ENCODE results near the gene ABCG4.
"Not testable (repeated sequence)": the region's sequence is repeated elsewhere in the genome, so short reads cannot be mapped to it uniquely, and the experiment has no call there.

The ABCG4 gene

DNA sequence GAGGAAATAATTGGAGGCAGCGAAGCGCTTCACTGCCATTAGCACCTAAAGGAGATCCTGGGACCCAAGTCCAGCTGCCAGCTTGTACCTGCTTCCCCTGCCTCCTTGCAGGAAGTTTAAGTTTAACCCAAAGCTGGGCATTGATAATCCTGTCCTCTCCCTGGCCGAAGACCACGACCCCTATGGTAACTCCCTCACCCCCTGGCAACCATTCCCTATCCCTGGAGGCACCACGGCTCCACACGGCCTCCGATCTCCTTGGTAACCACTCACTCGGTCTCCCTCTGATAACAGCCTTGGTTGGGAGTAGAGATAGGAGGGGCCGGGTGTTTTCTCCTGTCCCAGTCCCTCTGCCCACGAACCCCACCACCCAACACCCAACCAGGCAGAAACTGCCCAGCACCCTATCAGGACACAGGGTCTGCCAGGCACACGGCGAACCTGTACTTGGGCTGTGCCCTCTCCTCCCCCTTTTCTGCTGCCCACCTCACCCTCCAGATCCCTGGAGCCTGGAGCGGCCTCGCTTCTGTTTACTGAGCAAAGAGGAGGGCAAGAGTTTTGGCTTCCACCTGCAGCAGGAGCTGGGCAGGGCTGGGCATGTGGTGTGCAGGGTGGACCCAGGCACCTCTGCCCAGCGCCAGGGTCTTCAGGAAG, 37.3 kb downstream of the ABCG4 start:
- DNase-seq = no peak

DNA sequence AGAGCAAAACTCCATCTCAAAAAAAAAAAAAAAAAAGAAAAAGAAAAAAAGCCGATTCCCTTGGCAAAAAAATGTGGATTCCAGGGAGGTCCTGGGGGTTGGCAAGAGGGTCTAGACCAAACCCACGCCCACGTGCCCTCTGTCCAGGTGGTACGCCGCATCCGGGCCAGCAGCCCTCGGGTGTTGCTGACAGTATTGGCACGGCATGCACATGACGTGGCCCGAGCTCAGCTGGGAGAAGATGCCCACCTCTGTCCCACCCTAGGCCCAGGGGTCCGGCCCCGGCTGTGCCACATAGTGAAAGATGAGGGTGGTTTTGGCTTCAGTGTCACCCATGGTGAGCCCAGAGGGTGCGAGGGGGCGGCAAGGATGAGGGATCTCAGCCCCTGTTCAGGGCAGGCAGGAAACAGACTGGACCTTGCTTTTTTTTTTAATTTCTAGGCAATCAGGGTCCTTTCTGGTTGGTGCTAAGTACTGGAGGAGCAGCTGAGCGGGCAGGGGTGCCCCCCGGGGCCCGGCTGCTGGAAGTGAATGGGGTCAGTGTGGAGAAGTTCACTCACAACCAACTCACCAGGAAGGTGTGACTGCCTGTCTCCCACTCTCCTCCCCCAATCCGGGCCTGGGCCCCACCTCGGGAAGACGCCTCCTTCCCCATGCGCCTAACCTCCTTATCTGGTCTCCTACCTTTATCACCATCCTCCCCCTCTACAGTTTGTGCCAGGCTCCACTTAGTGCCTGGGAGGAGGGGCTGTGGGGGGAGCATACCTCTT, 38.5 kb downstream of the ABCG4 start:
- DNase-seq = no peak

DNA sequence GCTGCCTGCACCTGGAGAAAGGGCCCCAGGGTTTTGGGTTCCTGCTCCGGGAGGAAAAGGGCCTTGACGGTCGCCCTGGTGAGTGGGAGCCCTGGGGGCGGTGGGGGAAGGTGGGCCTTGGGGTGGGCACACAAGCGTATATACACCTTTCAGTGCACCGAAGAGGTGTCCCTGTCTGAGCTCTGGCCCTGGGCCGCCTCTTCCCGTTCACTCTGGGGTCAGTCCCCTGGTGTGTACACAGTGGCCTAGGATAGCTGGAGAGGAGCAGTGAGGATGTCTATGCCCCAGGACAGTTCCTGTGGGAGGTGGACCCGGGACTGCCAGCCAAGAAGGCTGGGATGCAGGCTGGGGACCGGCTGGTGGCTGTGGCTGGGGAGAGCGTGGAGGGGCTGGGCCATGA, 39.2 kb downstream of the ABCG4 start:
- no peak for DNase-seq

DNA sequence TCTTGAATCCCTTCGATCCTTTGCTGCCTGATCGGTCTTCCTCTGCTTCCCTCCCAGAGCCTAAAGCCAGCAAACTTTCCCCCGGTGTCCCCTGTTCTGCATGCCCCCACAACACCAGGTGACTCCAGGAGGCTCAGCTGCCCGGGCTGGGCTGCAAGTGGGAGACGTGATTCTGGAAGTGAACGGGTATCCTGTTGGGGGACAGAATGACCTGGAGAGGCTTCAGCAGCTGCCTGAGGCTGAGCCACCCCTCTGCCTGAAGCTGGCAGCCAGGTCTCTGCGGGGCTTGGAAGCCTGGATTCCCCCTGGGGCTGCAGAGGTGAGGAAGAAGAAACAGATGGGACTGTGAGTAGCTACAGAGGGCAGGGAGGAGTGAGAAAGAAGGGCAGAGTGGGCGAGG, 40.0 kb downstream of the ABCG4 start:
- no peak for DNase-seq

DNA sequence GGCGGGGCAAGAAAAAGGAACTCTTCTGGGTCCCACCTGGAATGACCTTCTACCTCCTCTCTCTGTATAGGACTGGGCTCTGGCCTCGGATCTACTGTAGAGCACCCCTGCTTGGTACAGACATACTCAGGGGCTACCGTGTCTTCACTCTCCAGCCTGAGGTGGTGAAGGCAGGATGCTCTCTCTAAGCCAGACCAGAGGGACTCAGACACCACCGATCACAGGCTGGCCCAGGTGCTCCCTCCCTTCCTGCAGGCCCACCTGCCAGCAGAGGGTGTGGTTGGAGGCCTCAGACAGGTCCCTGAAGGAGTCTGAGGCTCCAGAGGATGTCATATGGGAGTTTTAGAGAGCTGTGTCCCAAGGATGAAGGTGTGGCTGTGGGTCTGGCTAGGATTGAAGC, 40.5 kb downstream of the ABCG4 start:
- no peak for DNase-seq

DNA sequence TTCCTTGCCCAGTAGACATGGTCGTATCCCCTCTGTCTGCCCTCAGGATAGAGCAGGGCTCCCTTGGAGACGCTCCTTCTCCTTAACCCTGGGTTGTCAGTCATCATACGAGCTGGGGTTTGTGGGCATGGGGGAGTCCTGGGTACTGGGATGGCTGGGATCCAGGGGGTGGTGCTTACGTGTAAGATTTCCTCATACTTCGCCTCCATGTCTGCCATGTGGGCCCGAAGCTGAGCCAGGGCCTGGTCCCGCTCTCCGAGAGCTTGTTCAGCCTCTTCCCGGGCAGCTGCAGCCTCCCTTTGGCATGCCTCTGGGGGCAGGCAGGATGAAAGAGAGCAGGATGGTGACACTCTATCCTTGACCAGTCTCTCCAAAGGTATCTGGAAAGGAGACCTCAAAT, 41.7 kb downstream of the ABCG4 start:
- no peak for DNase-seq

DNA sequence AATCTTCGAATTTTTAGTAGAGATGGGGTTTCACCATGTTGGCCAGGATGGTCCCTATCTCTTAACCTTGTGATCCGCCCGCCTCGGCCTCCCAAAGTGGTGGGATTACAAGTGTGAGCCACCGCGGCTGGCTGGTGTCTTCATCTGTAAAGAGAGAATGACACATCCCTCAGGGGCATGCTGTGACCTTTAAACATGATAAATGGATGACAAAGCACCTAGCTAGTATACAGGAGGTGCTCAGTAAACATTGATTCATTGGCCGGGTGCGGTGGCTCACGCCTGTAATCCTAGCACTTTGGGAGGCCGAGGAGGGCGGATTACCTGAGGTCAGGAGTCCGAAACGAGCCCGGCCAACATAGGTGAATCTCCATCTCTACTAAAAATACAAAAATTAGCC, 42.4 kb downstream of the ABCG4 start:
- not testable (repeated sequence) for DNase-seq

DNA sequence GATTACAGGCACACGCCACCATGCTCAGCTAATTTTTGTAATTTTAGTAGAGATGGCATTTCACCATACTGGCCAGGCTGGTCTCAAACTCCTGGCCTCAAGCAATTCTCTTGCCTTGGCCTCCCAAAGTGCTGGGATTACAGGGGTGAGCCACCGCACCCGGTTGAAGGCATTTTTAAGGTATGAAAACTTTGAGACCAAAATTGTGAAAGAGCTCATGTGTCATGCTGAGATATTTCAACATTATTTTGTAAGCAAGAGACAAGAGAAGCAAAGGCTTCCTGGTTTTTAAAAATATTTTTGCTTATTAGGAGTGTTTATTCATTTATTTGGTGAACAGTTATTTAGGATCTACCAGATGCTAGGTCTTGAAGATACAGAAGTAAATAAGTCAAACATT, 43.3 kb downstream of the ABCG4 start:
- no peak for DNase-seq

DNA sequence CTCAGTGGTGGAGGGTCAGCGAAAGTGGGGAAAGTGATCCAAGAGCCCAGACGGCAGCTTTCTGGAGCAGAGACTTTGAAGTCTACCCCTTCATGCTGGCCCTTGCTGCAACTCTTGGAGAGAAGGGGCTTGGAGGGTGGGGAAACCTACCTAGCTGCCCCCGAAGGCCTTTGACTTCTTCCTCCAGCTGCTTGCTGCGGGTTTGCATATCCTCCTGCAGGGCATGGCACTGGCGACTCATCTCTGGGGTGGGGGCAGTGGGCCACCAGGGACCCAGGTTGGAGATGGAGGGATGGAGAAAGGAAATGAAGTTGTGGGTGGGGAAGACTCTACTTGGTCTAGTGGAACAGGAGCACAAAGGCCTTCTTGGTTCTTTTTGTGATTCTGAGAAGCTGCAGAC, 44.1 kb downstream of the ABCG4 start:
- no peak for DNase-seq

DNA sequence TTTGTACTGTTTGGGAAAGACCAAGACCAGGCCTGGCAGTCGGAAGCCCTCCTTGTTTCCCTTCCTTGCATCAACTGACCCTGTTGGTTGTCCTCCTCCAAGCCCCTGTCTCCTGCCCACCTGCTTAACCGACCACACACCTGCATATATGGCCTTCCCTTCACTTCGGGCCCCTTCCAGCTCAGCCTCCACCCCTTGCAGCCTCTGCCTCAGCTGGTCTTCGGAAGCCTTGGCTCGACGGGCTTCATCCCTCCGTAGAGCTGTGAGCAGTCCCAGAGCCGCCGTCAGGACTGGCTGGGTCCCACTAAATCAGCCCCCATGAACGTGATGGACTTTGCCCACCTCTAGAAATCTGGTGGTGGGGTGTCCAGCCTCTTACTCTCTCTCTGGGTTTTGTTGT, 44.8 kb downstream of the ABCG4 start:
- DNase-seq = no peak

DNA sequence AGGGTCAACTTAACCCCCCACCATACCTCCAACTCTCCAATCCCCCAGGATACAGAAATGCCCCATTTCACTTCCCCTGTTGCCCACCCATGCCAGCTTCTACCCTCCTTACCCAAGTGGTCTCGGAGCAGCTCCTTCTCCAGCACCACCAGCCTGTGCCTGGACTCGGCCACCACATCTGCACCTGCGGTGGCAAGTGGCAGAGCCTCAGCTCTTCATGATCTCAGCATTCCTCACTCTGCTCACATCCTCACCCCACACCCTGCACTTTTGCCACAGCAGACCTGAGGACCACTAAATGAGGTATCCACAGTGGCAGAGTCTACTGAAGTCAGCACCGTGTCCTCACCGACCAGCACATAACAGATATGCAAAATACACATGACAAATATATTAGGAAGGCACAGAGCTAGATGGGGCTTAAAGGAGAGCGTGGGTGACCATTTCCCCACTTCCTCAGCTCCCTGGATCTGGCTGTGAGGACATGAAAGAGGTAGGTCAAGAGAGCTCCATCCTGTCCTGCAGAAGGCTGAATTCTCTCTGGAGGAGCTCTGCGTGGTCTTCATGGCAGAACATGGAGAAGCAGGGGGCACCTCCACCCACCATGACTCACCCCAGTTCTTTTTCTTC, 46.1 kb downstream of the ABCG4 start:
- no peak for DNase-seq

DNA sequence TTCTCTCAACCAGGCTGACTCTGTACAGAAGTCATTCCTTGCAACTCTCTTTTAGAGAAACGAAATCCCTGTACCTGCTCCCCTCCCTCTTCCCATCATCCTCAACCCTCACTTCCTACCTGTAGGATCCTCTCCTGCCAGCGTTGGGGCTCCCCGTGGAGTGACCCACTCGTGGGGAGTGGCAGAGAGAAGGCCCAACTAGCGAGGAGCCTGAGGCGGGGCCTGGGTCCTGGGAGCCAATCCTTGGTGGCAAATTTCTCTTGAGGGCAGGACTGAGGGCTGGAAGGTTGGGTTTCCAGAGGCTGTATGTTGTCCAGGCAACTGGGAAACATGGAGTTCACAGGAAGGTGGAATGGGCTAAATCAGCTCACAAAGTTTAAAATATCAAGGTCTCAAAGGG, 46.8 kb downstream of the ABCG4 start:
- no peak for DNase-seq

DNA sequence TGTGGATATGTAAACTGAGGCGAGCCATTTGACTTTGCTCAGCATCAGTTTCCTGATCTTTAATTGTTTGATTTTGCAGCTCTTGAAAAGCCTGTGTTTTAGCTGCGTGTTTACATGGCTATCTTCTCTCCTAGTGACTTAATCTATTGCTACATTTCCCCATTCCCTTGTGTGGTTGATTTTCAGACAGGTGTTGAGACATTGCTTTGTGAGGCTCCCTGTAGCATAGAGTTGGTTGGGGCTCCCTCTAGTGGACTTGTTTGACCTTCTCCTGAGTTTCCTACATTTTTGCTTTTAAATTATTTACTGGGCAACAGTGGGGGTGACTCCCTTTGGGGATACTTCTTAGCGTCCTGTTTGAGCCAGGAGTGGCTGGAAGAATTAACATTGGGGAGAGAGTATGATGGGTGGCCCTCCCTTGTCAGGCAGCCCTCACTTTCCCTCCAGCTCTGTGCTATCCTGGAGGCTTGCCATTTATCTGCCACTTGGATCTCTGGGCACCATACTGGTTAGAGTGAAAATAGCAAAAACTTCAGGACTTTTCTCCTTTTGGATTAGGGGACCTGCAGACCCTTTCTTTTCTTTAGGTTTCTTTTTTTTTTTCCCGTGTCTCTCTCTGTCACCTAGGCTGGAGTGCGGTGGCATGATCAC, 48.1 kb downstream of the ABCG4 start:
- peak; percentile 68 to 78 for DNase-seq

DNA sequence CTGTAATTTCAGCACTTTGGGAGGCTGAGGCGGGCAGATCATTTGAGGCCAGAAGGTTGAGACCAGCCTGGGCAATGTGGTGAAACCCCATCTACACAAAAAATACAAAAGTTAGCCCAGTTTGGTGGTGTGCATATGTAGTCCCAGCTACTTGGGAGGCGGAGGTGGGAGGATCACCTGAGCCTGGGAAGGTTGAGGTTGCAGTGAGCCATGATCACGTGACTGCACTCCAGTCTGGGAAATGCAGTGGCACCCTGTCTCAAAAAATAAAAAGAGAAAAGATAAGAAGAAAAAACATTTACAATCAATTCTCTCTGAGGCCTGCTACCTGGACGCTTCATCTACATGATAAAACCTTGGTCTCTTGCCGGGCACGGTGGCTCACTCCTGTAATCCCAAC, 50.1 kb downstream of the ABCG4 start:
- DNase-seq = no peak

DNA sequence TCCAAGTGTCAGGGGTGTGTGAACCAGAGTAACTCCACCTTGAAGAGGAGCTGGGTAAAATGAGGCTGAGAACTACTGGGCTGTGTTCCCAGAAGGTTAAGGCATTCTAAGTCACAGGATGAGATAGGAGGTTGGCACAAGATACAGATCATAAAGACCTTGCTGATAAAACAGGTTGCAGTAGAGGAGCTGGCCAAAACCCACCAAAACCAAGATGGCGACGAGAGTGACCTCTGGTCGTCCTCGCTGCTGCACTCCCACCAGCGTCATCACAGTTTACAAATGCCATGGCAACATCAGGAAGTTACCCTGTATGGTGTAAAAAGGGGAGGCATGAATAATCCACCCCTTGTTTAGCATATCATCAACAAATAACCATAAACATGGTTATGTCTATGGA, 52.4 kb downstream of the ABCG4 start:
- not testable (repeated sequence) for DNase-seq

DNA sequence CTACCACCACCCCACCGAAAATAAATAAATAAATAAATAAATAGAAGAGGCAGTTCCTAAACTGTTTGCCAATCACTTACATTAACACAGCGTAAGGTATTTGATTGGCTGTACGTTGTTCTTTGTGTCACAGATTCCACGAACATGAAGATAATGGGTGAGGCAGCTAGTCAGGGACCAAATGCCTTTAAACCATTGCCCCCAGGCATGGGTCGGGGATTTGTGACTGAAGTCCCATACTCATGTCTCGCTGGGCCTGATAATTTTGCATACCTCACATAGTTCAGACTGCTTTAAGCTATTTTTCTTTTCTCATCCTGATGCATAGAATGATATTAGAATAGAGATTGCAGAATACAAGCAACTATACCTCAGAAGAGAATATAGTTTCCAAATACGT, 53.7 kb downstream of the ABCG4 start:
- DNase-seq = no peak

DNA sequence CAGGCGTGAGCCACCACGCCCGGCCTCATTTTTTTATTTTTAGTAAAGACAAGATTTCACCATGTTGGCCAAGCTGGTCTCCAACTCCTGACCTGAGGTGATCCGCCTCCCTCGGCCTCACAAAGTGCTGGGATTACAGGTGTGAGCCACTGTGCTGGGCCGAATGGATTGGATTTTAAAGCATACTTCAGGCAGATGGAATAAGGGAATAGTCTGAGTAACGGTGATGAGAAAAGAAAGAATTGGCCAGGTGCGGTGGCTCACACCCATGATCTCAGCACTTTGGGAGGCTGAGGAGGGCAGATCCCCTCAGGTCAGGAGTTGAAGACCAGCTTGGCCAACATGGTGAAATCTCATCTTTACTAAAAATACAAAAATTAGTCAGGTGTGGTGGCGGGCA, 55.2 kb downstream of the ABCG4 start:
- DNase-seq = no peak

DNA sequence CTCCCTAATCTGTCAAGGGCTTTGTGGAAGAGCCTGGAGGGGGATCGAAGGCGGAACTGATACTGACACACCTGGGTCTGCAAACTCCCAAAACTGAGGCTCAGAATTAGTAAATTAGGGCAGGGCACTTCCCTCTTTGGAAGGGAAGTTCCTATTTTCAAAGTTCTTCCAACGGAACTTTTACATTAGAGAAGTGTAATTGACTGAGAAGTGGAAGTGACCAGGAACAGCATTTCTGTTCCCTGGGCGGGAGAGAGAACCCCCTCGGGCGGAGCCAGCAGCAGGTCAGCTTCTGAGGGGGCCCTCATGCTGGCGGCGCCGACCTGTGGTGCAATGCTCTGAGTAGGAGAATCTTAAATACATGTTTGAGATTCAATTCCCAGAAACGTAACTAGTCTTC, 56.2 kb downstream of the ABCG4 start:
- DNase-seq = no peak

DNA sequence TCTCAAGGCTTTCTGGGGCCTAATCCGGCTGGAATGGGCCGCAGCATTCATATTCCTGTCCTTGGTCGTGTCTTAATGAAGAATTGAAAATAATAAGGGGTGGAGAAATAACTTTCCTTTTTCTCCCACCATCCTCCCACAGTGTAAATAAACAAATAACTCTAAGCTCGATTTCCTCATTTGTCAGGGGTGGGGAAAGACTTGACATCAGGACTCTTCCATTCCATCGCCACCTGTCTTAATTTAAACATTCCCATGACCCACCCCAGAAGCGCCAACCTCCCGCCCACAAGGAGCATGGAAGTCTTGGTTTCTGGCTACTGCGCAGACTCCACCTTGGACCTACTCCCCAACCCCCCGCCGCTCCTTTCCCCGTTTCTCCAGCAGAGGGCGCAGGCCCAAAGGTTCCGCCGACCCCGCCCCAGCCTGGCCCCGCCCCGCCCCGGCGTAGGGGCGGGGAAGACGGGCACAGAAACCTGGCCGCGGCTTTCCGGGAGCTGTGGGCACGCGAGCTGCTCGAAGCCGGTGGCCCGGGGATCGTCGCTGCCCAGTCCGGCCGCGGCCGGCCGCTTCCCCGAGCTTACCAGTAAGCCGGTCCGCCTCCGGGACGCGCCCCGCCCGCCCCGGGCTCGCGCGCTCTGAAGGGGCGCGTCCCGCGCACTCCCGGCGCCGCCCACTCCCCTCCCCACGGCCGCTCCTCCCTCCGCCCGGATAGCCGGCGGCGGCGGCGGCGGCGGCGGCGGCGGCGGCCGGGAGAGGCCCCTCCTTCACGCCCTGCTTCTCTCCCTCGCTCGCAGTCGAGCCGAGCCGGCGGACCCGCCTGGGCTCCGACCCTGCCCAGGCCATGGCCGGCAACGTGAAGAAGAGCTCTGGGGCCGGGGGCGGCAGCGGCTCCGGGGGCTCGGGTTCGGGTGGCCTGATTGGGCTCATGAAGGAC, 57.0 kb downstream of the ABCG4 start, which contains the start of gene CBL:
Gene CBL, plus strand, starts transcription at position 766 of the 937 bp plus-strand sequence. Its CDS starts 79 bp downstream, at position 845.
- peak; percentile 94 to 98 for DNase-seq

DNA sequence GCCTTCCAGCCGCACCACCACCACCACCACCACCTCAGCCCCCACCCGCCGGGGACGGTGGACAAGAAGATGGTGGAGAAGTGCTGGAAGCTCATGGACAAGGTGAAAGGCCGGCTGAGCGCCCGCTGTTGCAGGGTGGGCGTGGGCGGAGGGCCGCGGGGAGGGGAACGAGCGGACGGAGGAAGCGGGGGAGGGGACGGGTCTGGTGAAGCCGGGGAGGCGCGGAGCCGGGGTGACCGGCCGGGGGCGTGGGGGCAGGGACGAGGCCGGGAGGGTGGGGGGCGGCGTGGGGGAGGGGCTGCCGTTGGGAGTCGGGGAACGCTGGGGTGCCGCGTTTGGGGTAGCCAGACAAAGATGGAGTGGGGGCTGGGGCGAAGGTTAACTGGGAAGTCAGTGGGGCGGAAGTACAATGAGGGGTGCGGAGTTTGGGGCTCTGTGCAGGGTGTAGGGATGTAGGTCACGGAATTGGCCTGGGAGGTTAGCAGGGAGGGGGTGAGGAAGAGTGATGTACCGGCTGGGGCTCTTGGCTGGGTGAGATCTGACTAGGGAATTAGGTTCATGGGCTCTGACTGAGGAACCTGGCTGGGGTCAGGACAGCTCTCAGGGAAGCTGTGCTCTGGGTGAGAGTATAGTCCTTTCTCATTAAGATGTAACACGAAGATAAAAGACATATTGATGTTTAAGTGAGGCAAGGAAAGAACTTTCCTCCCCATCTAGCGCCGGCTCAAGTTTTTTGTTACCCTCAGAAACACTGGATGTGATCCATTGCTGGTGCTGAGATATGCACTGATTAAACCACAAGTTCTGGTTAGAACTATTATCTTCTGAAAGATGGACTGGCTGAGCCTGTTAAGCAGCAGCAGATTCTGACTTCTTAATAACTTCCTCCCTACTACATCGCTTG, 57.9 kb downstream of the ABCG4 start:
- peak; percentile 51 to 55 for DNase-seq

DNA sequence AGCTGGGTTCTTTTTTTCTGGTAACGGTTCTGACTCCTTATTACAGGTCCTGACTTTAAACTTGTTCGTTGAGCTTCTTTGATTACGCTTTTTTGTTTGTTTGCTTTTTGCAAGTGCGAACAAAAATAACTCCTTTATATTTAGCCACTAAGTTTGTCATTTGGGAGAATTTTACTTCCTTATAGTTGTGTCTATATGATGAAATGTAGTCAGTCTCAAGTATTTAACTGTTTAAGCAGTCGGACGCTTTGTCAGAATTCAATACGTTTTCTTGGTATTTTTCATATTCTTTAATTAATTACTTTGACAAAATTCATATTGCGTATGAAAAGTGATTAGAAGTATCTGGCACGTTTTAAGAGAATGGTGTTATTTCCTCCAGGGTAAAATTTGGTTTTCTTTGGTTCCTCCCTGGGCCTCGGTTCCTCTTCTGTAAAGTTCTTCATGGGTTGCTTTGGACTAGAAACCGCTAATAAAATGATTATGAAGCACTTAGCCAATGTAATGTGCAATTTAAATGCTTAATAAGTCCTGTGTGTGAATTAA, 58.6 kb downstream of the ABCG4 start:
- DNase-seq = no peak

Data from activated CD4-positive, alpha-beta T cell treated with anti-CD3 and anti-CD28 coated beads for 4 hours (primary cell).